Fibroblast of villous mesenchyme (primary cell): Measurements from ENCODE around the gene CCR6. TPM values are rescaled to one million over a fixed set of nuclear protein-coding genes. Genes with fewer than 3 reads are reported as not detected.

Experiments
- DNase-seq: peaks from one replicate; pipeline ENCODE4 v3.0.0-alpha.2; 2010; ENCODE audit warnings: low read depth
- H3K4me3 ChIP-seq: 2 replicates; pipeline ENCODE4 v1.5.1; 2011; ENCODE audit warnings: low read depth, mild to moderate bottlenecking, low read length
- CTCF ChIP-seq: IDR thresholded peaks from 2 replicates; pipeline ENCODE4 v1.5.1; 2012; ENCODE audit warnings: low read depth, mild to moderate bottlenecking, low read length; ENCODE audit not compliant: insufficient read depth
- total RNA-seq: library from RNA; depleted of rRNA; stranded (reverse); fragments of >200 nt; gene quantifications from 2 replicates; pipeline ENCODE4 v1.2.3, GENCODE V29; 2012

The CCR6 gene
- total RNA-seq, 1 donor, result not detected

GRCh38 chr6:167105060-167105459, 17.8 kb upstream of the CCR6 start:
- TF ChIP-seq CTCF, result no peak
- DNase-seq, result no peak
- H3K4me3 ChIP-seq, result no peak overlapping the region

GRCh38 chr6:167106406-167106805, 16.5 kb upstream of the CCR6 start:
- no peak for DNase-seq
- H3K4me3 ChIP-seq, result no peak overlapping the region
- no peak for TF ChIP-seq CTCF

DNA sequence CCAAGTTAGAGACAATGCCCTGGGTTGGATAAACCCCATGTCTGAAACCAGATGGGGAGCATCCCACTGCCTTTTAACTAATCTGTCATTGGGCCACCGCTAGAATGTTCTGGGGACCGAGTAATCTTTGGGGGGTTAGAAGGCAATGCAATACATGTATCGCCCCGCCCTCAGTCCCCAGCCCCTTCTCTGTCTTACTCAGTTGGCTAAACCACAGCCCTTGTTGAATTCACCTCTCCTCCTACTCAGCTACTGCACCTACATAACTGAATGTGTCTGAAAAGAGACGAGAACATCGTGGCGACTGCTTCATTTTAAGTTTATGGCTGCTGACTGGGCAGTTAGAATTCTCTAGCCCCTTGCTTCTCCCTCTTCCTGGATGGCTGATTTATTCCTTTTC, 15.1 kb upstream of the CCR6 start:
- no peak overlapping the region for H3K4me3 ChIP-seq

DNA sequence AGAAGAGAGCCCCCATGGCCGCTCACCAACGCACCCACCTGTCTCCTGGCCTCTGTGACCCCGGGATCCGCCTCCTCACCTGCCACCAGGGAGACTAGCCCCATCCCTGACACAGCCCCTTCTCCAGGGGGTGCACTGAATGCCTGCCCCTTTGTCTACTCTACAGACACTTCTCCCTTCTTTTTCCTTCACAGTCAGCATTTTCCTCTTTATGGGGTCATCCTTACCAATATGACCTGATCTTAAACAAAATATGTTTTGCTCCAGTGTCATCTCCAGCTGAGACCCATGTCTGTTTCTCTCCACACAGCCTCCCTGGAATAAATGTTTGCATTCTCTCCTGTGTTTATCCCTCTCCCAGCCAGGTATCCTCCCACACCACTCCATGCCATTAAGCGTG, 14.6 kb upstream of the CCR6 start:
- TF ChIP-seq CTCF, result no peak
- no peak overlapping the region for H3K4me3 ChIP-seq
- no peak for DNase-seq

More for the DNA sequence above, 15.1 kb upstream of the CCR6 start:
- no peak for DNase-seq
- TF ChIP-seq CTCF, result no peak

DNA sequence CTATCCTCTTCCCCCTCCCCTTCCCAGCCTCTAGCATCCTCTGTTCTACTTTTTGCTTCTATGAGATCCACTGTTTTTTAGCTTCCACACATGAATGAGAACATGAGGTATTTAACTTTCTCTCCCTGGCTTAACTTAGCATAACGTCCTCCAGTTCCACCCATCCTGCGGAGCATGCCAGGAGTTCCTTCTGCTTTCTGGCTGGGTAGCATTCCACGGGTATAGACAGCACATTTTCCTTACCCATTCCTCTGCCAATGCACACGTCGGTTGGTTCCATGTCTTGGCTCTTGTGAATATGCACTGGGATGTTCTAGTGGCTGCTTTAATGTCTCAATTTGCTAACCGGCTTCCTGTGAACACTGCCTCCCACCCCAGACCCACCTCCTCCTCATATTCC, 13.2 kb upstream of the CCR6 start:
- TF ChIP-seq CTCF, result no peak
- no peak overlapping the region for H3K4me3 ChIP-seq

DNA sequence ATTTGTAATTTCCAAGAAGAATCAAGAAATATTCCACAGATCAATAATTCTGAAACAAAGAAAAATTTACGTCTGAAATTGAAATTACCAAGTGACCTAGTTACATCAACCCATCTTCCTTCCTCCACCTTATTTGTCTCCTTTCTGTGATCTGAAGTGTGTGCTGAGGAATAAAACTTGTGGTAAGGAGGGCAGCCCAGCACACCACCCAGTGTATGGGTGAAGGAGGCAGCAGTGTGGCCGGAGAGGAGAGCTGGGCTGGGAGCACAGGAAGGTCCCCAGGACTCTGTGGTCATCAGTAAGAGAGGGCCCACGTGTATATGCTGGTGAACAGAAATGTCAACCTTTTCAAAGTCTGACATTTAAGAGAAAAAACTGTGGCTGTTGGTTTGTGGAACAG, 11.3 kb upstream of the CCR6 start:
- no peak for DNase-seq
- no peak for TF ChIP-seq CTCF
- no peak overlapping the region for H3K4me3 ChIP-seq

More for the DNA sequence above, 13.2 kb upstream of the CCR6 start:
- DNase-seq, result no peak

DNA sequence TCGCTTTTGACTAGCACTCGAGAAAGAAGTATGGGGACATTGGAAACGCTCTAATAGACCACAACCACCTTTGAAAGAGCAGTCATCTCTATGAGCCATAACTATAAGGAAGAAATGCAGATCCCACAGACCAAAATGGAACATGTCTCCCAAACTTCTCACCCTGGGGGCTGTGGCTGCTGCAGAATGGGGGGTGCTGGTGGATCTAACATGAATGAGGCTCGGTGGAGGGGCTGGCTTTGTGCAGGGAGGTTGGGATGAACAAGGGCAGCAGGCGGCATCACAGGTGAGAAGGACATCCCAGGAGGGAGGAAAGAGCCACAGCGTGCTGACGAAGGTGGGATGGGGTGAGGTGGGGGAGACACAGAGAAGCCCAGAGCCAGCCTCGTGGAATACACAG, 10.5 kb upstream of the CCR6 start:
- no peak for DNase-seq
- no peak overlapping the region for H3K4me3 ChIP-seq
- TF ChIP-seq CTCF, result no peak
